Measurements from ENCODE around the gene CAPN15. TPM values are rescaled to one million over a fixed set of nuclear protein-coding genes. Genes with fewer than 3 reads are reported as not detected.

CAPN15 gene
- total and polyA plus RNA-seq, 8 donors: 16.7 to 57.2 (median 27.1) TPM

DNA sequence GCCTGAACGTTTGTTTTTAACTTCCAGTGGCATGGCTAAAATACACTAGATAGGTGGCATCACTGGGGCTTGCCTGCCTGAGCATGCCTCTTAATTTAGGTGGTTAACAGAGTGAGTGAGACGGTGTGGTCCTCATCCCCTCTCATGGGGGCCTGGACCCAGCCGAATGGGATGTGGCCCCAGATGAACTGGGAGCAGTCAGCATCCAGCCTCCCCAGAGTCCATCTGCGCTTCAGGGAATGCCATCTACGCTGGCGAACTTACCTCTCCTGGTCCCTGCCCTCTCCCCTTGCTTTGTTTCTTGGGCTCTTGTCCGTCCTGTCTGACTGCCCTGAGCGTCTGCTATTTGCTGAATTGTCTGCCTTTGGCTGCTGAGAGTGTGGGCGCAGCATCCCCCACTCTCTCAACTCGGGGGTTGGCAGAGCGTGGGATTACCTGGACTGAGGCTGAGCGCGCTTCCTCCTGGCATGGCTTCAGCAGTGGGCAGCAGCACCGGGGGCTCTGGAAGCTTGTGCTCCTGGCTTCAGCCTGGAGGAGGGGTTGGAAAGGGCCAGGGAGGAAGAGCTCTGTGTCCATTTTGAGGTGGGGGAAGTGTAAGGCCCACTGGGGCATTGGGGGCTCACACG is 64.5 kb downstream of the CAPN15 start:
- intact Hi-C loops (cut with DNase I): no loop called here
- no peaks in the 10 kb centered on the region for H3K9me3 ChIP-seq
- peaks cover 38 to 82% of the 10 kb centered on the region in 2 donors for H3K4me1 ChIP-seq
- no peak for ATAC-seq
- TF ChIP-seq, protein P1, sequence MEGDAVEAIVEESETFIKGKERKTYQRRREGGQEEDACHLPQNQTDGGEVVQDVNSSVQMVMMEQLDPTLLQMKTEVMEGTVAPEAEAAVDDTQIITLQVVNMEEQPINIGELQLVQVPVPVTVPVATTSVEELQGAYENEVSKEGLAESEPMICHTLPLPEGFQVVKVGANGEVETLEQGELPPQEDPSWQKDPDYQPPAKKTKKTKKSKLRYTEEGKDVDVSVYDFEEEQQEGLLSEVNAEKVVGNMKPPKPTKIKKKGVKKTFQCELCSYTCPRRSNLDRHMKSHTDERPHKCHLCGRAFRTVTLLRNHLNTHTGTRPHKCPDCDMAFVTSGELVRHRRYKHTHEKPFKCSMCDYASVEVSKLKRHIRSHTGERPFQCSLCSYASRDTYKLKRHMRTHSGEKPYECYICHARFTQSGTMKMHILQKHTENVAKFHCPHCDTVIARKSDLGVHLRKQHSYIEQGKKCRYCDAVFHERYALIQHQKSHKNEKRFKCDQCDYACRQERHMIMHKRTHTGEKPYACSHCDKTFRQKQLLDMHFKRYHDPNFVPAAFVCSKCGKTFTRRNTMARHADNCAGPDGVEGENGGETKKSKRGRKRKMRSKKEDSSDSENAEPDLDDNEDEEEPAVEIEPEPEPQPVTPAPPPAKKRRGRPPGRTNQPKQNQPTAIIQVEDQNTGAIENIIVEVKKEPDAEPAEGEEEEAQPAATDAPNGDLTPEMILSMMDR (IDR thresholded peaks at IDR 0.05): no peak
- H3K4me3 ChIP-seq: peak overlapping the region in 1 of 2 donors; percentile 90
- H3K27me3 ChIP-seq: no peaks in the 10 kb centered on the region
- H3K27ac ChIP-seq: peak overlapping the region; percentile 82 to 89
- no peak for DNase-seq
- H3K36me3 ChIP-seq: no peaks in the 10 kb centered on the region

DNA sequence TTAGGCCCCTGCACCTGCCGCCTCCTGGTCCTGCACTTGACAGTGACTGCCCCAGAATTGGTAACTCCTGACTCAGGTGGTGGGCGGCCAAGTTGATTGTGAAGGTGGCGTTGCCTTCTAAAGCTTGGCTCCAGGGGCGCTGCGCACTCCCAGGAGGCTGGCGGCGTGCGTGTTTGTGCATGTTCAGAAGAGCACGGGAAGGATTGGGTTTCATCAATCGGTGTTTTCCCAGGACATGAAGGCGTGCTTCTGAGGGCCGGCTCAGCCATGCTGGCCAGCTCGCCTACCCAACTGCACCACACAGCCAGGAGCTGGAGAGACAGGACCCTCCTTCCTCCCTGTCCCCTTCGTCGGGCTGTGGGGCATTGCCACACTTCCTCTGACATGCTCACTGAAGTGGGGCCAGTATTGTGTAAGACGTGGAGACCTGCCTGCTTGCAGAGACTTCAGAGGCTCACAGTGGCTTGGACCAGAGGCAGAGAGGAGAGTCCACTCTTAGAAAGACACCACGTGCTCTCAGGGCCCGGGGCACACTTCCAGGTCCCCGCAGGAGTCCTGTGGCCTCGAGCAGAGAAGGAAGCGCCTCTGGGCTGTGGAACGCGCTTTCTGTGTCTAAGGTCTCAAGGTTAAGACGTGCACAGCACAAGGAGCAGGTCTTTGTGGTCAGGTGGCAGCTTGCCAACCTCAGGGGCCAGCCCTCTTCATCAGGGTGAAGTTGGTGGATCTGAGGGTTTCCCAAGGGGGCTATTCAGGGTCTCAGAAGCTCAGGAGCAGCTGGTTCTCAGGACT is 65.2 kb downstream of the CAPN15 start:
- peak overlapping the region; percentile 82 to 89 for H3K27ac ChIP-seq
- DNase-seq: peak in 3 of 4 donors; percentile 44 to 87 (median 76)
- H3K4me1 ChIP-seq: peaks cover 33 to 75% of the 10 kb centered on the region in 2 donors
- peak; percentile 10 for ATAC-seq
- H3K36me3 ChIP-seq: no peaks in the 10 kb centered on the region
- no peaks in the 10 kb centered on the region for H3K27me3 ChIP-seq
- no peaks in the 10 kb centered on the region for H3K9me3 ChIP-seq
- intact Hi-C loops (cut with DNase I): no loop called here
- TF ChIP-seq, protein P1 (IDR thresholded peaks at IDR 0.05): no peak
- H3K4me3 ChIP-seq: peak overlapping the region in 1 of 2 donors; percentile 90

DNA sequence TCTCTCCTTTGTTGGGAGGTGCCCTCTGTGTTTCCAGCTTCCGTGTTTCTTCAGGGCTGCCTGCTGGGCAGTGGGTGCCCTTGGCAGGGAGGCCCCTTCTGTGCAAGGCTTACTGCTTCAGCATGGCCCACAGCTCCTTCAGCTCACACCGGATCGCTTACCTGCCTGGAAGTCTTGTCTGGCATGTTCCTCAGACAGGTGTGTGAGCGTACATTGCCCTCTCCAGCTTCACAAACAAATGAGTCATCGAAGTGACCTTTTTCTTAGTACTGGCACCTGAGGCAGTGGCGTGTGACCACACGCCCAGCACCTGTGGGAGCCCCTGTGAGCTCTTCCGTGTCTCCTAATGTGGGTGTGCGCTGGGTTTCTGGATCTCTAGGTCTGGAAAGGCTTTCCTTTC is 65.9 kb downstream of the CAPN15 start:
- H3K36me3 ChIP-seq: no peaks in the 10 kb centered on the region
- TF ChIP-seq, protein P1 (IDR thresholded peaks at IDR 0.05): no peak
- H3K27me3 ChIP-seq: no peaks in the 10 kb centered on the region
- intact Hi-C loops (cut with DNase I): no loop called here
- peaks cover 26 to 68% of the 10 kb centered on the region in 2 donors for H3K4me1 ChIP-seq
- peak; percentile 26 for ATAC-seq
- H3K9me3 ChIP-seq: no peaks in the 10 kb centered on the region
- H3K4me3 ChIP-seq: no peak overlapping the region
- no peak for DNase-seq
- H3K27ac ChIP-seq: peak overlapping the region; percentile 82 to 89

DNA sequence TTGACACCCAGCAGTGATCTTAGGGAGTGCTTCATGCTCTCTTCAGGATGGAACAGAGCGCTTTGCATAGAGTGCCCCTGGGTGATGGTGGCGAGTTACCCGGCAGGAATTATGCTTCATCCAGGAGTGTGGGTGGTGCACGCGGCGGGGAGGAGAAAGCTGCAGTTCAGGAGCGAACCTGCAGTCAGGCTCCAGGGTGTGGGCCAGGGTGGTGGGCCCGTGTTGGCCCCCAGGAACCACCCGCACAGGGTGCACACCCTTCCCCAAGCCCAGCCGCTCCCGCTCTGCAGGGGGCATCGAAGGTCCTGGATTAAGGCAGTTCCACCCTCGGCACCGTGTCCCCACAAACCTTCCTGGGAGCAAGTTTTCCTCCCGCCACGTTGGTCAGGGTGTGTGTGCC is 66.3 kb downstream of the CAPN15 start:
- no peak overlapping the region for H3K4me3 ChIP-seq
- H3K4me1 ChIP-seq: peaks cover 25 to 64% of the 10 kb centered on the region in 2 donors
- H3K27ac ChIP-seq: peak overlapping the region; percentile 39 to 82
- no peaks in the 10 kb centered on the region for H3K9me3 ChIP-seq
- H3K36me3 ChIP-seq: peaks cover 0 to 2% of the 10 kb centered on the region in 2 donors
- intact Hi-C loops (cut with DNase I): no loop called here
- DNase-seq (peak in 1 of 4 donors; percentile 58), ATAC-seq (no peak)
- TF ChIP-seq, protein P1 (IDR thresholded peaks at IDR 0.05): no peak
- no peaks in the 10 kb centered on the region for H3K27me3 ChIP-seq

DNA sequence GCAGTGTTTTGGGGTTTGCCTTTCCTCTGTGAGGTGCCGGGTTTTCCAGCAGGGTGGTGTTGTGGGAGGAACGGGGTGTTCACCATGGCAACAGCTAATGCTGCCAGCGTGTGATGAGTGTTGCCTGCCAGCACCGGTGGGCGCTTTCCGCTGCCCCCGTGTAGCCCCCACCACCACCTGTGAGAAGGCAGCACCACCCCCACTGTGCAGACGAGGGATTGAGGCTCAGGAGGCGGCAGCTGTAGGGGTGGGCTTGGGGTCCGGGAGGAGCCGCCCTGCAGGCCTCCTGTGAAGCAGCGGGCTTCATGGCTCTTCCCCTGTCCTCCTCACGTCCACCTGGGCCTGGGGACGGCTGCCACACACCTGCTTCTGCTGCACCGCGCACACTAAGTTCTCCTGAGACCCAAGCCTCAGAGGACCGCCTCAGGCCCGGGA is 67.6 kb downstream of the CAPN15 start:
- H3K27ac ChIP-seq: no peak overlapping the region
- TF ChIP-seq, protein P1 (IDR thresholded peaks at IDR 0.05): no peak
- ATAC-seq (no peak), DNase-seq (peak in 1 of 4 donors; percentile 54)
- H3K4me1 ChIP-seq: peaks cover 25 to 64% of the 10 kb centered on the region in 2 donors
- H3K36me3 ChIP-seq: peaks cover 0 to 10% of the 10 kb centered on the region in 2 donors
- intact Hi-C loops (cut with DNase I): no loop called here
- no peak overlapping the region for H3K4me3 ChIP-seq
- no peaks in the 10 kb centered on the region for H3K27me3 ChIP-seq
- H3K9me3 ChIP-seq: no peaks in the 10 kb centered on the region
